IMR-90 (cell line): Measurements from ENCODE around the gene RASL11A. TPM values are rescaled to one million over a fixed set of nuclear protein-coding genes. Genes with fewer than 3 reads are reported as not detected.

Source experiments
- ATAC-seq: fragments of 200-7000 bp; cut with Tn5 transposase; 2 replicates; pipeline ENCODE4 v1.9.1; 2020; ENCODE audit warnings: low read depth, mild to moderate bottlenecking, moderate library complexity
- BruUV-seq: library from RNA; stranded (reverse); fragments of 400-500 nt; replicated peaks from 2 replicates; lab custom pipeline; 2021; lab: Mats Ljungman, UMichigan
- CTCF ChIA-PET: fragments of 300-600 bp; formaldehyde crosslinking; extraction: SDS; loops from one replicate; lab custom pipeline; 2021; ENCODE audit warnings: antibody characterized with exemption; lab: Yijun Ruan, JAX
- POLR2A ChIA-PET: fragments of 300-600 bp; sonication (Branson Sonifier 250); formaldehyde crosslinking; loops from one replicate; lab custom pipeline; 2022; ENCODE audit warnings: antibody characterized with exemption; ENCODE audit not compliant: unreplicated experiment; lab: Charles Lee
- DNase-seq: peaks from one replicate; pipeline ENCODE4 v3.0.0; 2013
- H2AFZ ChIP-seq: replicated peaks from 2 replicates; pipeline ENCODE3; 2013; ENCODE audit warnings: low read length, mild to moderate bottlenecking; ENCODE audit not compliant: poor library complexity
- H2AK5ac ChIP-seq: 2 replicates; pipeline ENCODE4 v1.6.1; 2013; ENCODE audit warnings: low read depth, low read length, inconsistent platforms
- H2AK9ac ChIP-seq: replicated peaks from 2 replicates; pipeline ENCODE3; 2013; ENCODE audit warnings: mild to moderate bottlenecking, low read depth, low read length, moderate library complexity; ENCODE audit not compliant: poor library complexity
- H2BK120ac ChIP-seq: 2 replicates; pipeline ENCODE4 v1.6.1; 2013; ENCODE audit warnings: low read depth, low read length, inconsistent platforms
- H2BK15ac ChIP-seq: 3 replicates; pipeline ENCODE4 v1.6.1; 2013; ENCODE audit warnings: low read depth, low read length, inconsistent platforms
- H2BK20ac ChIP-seq: 2 replicates; pipeline ENCODE4 v1.6.1; 2013; ENCODE audit warnings: low read depth, mild to moderate bottlenecking, inconsistent platforms, low read length, moderate library complexity
- H2BK5ac ChIP-seq: 2 replicates; pipeline ENCODE4 v1.6.1; 2013; ENCODE audit warnings: mild to moderate bottlenecking, low read depth, low read length, inconsistent platforms; ENCODE audit not compliant: poor library complexity, severe bottlenecking
- H3K14ac ChIP-seq: replicated peaks from 2 replicates; pipeline ENCODE4 v1.6.1; 2013; ENCODE audit warnings: low read depth, low read length, inconsistent platforms
- H3K18ac ChIP-seq: 2 replicates; pipeline ENCODE4 v1.6.1; 2013; ENCODE audit warnings: low read depth, low read length, control low read depth
- H3K23ac ChIP-seq: 2 replicates; pipeline ENCODE4 v1.6.1; 2013; ENCODE audit warnings: low read depth, low read length, inconsistent platforms
- H3K27ac ChIP-seq: 2 replicates; pipeline ENCODE4 v1.5.1; 2013; ENCODE audit warnings: mild to moderate bottlenecking, control low read depth, low read length; ENCODE audit not compliant: insufficient read depth
- H3K27me3 ChIP-seq: 2 replicates; pipeline ENCODE4 v1.6.1; 2013; ENCODE audit warnings: low read length; ENCODE audit not compliant: control insufficient read depth, insufficient read depth
- H3K36me3 ChIP-seq: 2 replicates; pipeline ENCODE4 v1.6.1; 2013; ENCODE audit warnings: low read length, mixed read lengths; ENCODE audit not compliant: control insufficient read depth, insufficient read depth
- H3K4ac ChIP-seq: 2 replicates; pipeline ENCODE4 v1.6.1; 2013; ENCODE audit warnings: low read depth, low read length, inconsistent platforms
- H3K4me1 ChIP-seq: 2 replicates; pipeline ENCODE4 v1.6.1; 2013; ENCODE audit warnings: low read length, mixed read lengths; ENCODE audit not compliant: control insufficient read depth, insufficient read depth
- H3K4me2 ChIP-seq: 2 replicates; pipeline ENCODE4 v1.6.1; 2013; ENCODE audit warnings: low read depth, mild to moderate bottlenecking, control low read depth, low read length, moderate library complexity
- H3K4me3 ChIP-seq: 2 replicates; pipeline ENCODE4 v1.5.1; 2013; ENCODE audit warnings: low read depth, mild to moderate bottlenecking, control low read depth, low read length, moderate library complexity; ENCODE audit not compliant: insufficient read depth
- H3K56ac ChIP-seq: 2 replicates; pipeline ENCODE4 v1.6.1; 2013; ENCODE audit warnings: low read length, inconsistent platforms; ENCODE audit not compliant: insufficient read depth; ENCODE audit errors: extremely low read depth
- H3K79me1 ChIP-seq, 2 experiments: 2 replicates each; pipeline ENCODE4 v1.6.1; 2013; ENCODE audit warnings: low read length in 2 of 2, inconsistent platforms in 1 of 2, low read depth in 1 of 2
- H3K9ac ChIP-seq: 2 replicates; pipeline ENCODE4 v1.6.1; 2013; ENCODE audit warnings: low read depth, low read length, control low read depth
- H3K9me1 ChIP-seq: 2 replicates; pipeline ENCODE4 v1.6.1; 2013; ENCODE audit warnings: low read length, inconsistent platforms; ENCODE audit not compliant: insufficient read depth
- H3K9me3 ChIP-seq: 2 replicates; pipeline ENCODE4 v1.6.1; 2013; ENCODE audit warnings: low read length; ENCODE audit not compliant: control insufficient read depth, insufficient read depth
- H4K20me1 ChIP-seq: 2 replicates; pipeline ENCODE4 v1.6.1; 2013; ENCODE audit warnings: low read length, inconsistent platforms; ENCODE audit not compliant: insufficient read depth
- H4K5ac ChIP-seq: 2 replicates; pipeline ENCODE4 v1.6.1; 2013; ENCODE audit warnings: mild to moderate bottlenecking, low read depth, low read length, control low read depth
- H4K8ac ChIP-seq, 2 experiments: 2 replicates each; pipeline ENCODE4 v1.6.1; 2013; ENCODE audit warnings: low read depth in 2 of 2, low read length in 2 of 2, control low read depth in 1 of 2, inconsistent platforms in 1 of 2
- H4K91ac ChIP-seq: 2 replicates; pipeline ENCODE4 v1.6.1; 2013; ENCODE audit warnings: low read depth, low read length, inconsistent platforms; ENCODE audit not compliant: insufficient read depth
- CEBPB ChIP-seq: IDR thresholded peaks from 2 replicates; pipeline ENCODE4 v1.6.1; 2012; ENCODE audit warnings: low read depth, low read length, improper control_type of control experiment
- POLR2A ChIP-seq: IDR thresholded peaks from 2 replicates; pipeline ENCODE4 v1.6.1; 2012; ENCODE audit warnings: mild to moderate bottlenecking, low read depth, low read length
- WGBS, 2 experiments: methylation state at CpG; one replicate each; pipeline versions ENCODE4 v1.1.5 to v1.1.7; 2013; ENCODE audit warnings: missing lambda C conversion rate in 2 of 2; ENCODE audit not compliant: insufficient read length in 1 of 2; ENCODE audit errors: extremely low coverage in 2 of 2; 5-methylcytosine and 5-hydroxymethylcytosine counted together
- dilution Hi-C: fragments of 300-500 bp; cut with HindIII; formaldehyde crosslinking; loops from one replicate; pipeline ENCODE4 v1.14.3; 2018; ENCODE audit warnings: low sequenced_read_pairs; ENCODE audit not compliant: unreplicated experiment
- in situ Hi-C: fragments of 300-500 bp; cut with MboI; formaldehyde crosslinking; loops from 3 replicates; pipeline ENCODE4 v1.14.3; 2019; ENCODE audit warnings: low sequenced_read_pairs, inconsistent platforms, mixed read lengths
- intact Hi-C: fragments of 100-400 bp; cut with micrococcal nuclease; formaldehyde crosslinking; loops from 2 replicates; pipeline ENCODE4 v1.10.0; 2022
- polyA plus RNA-seq, 3 experiments: library from polyadenylated mRNA; depleted of rRNA; stranded (reverse); fragments of >200 nt; gene quantifications; 2 replicates each; pipeline ENCODE4 v1.2.3, GENCODE V29; 2012; ENCODE audit warnings: low replicate concordance in 1 of 3
- total RNA-seq: library from RNA; depleted of rRNA; stranded (reverse); fragments of >200 nt; gene quantifications from 2 replicates; pipeline ENCODE4 v1.2.3, GENCODE V29; 2012

RASL11A gene
- total and polyA plus RNA-seq, 2 of the 4 experiments (the other 2 are of a cell fraction) = 10.4 to 18.5 TPM

DNA sequence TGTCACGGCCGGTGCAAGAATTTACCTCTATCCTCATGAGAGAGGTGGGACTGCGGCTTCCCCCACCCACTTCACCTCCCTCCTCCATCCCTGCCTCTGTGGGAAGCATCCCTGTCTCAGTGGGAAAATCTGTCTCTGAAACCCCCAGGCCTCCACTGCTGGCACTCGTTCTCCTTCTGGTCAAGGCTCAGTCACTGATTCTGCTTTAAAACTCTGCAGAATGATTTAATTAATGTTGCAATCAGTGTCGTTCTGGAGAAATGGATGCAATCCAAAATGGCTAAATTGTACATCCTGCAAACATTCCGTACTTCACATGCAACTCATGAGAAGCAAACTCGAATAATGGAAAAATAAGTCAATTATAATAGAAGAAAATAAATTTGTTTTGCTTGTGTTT lies 5.6 kb downstream of the RASL11A start:
- H4K91ac ChIP-seq = peak overlapping the region; percentile 43; the same call in 1 of the 2 replicates
- H3K56ac ChIP-seq = no peak overlapping the region
- H3K4me1 ChIP-seq = peaks cover 16% of the 10 kb centered on the region
- H3K18ac ChIP-seq = no peak overlapping the region
- H3K4ac ChIP-seq = no peak overlapping the region; the same call in 1 of the 2 replicates
- no peak overlapping the region for H3K4me3 ChIP-seq
- peaks cover 15% of the 10 kb centered on the region for H3K36me3 ChIP-seq
- no peak overlapping the region for H3K9ac ChIP-seq
- in situ Hi-C loops (loop anchor here (10.0 kb wide), 2 partner anchors 101 to 291 kb away; partner anchors contain the start of gene USP12), dilution Hi-C loops (no loop called here), intact Hi-C loops (no loop called here)
- H2BK5ac ChIP-seq = no peak overlapping the region
- no peak overlapping the region; the same call in 1 of the 2 replicates for H3K4me2 ChIP-seq
- H3K27me3 ChIP-seq = peaks cover 2% of the 10 kb centered on the region
- no peak overlapping the region; the same call in 1 of the 2 replicates for H2AK5ac ChIP-seq
- no peak overlapping the region for H4K8ac ChIP-seq
- no CpG with 5 or more reads among the region's 7 CpGs for WGBS, 2 experiments
- H4K5ac ChIP-seq = no peak overlapping the region; the same call in 1 of the 2 replicates
- no peaks in the 10 kb centered on the region for H3K9me3 ChIP-seq
- peaks cover 12 to 14% of the 10 kb centered on the region in 2 experiments; a peak in 3 of 4 replicates for H3K79me1 ChIP-seq
- peaks cover 11% of the 10 kb centered on the region for H4K20me1 ChIP-seq
- ChIA-PET POLR2A (no interaction called here), CTCF (interaction anchor here (0.8 kb wide), 1 partner anchor 330 kb away, joined by 3 read pairs; no protein-coding TSS in a partner anchor)
- peak overlapping the region; percentile 85; the same call in 1 of the 2 replicates for H3K27ac ChIP-seq
- H3K9me1 ChIP-seq = peaks cover 5% of the 10 kb centered on the region
- BruUV-seq = no TSS peak
- no peak overlapping the region for H2BK15ac ChIP-seq
- no peak overlapping the region for H2BK120ac ChIP-seq
- H3K23ac ChIP-seq = no peak overlapping the region
- ATAC-seq (peak; percentile 24; the same call in 1 of the 2 replicates), DNase-seq (peak; percentile 58)
- no peak overlapping the region for H2AFZ ChIP-seq
- no peak for TF ChIP-seq POLR2A
- peak; percentile 69 for TF ChIP-seq CEBPB
- no peak overlapping the region for H2BK20ac ChIP-seq
- H3K14ac ChIP-seq = no peak overlapping the region
- H2AK9ac ChIP-seq = no peak overlapping the region
